ENCODE results near the gene GALNT2.

- no peak for TF ChIP-seq POLR2A (IDR thresholded peaks at IDR 0.05)
- TF ChIP-seq CTCF (IDR thresholded peaks at IDR 0.05), result no peak
- TF ChIP-seq POLR2AphosphoS5 (IDR thresholded peaks at IDR 0.05), result no peak
Observed at GRCh38 chr1:230029244-230029941, 37.6 kb upstream of the GALNT2 start.
